HG03378 (cell line): Measurements from ENCODE around the gene RADIL.
"Not testable (repeated sequence)": the region's sequence is repeated elsewhere in the genome, so short reads cannot be mapped to it uniquely, and the experiment has no call there.

Experiments used
- ATAC-seq: cut with Tn5 transposase; IDR thresholded peaks from one replicate; pipeline ENCODE4 v1.9.1; 2021; ENCODE audit warnings: mild to moderate bottlenecking, moderate library complexity; ENCODE audit not compliant: unreplicated experiment

The RADIL gene, protein sequence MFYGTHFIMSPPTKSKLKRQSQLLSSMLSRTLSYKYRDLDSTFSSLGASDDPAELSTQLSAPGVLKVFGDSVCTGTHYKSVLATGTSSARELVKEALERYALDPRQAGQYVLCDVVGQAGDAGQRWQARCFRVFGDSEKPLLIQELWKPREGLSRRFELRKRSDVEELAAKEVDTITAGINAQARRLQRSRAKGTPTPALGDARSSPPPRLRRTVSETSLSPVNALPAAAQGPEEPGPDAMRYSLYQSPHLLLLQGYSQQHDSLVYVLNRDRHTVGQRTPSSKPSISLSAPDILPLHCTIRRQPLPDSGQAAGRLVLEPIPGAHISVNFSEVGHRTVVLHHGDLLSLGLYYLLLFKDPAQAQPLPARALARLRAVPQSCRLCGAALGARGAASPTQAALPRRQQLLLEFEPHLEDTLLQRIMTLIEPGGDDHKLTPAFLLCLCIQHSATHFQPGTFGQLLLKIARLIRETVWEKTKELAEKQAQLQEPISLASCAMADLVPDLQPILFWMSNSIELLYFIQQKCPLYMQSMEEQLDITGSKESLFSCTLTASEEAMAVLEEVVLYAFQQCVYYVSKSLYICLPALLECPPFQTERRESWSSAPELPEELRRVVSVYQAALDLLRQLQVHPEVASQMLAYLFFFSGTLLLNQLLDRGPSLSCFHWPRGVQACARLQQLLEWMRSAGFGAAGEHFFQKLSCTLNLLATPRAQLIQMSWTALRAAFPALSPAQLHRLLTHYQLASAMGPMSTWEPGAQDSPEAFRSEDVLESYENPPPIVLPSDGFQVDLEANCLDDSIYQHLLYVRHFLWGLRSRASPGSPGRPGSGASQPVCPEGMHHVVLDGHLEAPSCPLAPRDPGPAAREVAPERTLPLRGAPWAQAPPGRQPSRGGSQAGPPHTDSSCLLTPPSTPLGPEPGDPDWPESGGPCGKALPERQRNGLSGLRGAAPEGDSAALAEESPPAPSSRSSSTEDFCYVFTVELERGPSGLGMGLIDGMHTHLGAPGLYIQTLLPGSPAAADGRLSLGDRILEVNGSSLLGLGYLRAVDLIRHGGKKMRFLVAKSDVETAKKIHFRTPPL

DNA sequence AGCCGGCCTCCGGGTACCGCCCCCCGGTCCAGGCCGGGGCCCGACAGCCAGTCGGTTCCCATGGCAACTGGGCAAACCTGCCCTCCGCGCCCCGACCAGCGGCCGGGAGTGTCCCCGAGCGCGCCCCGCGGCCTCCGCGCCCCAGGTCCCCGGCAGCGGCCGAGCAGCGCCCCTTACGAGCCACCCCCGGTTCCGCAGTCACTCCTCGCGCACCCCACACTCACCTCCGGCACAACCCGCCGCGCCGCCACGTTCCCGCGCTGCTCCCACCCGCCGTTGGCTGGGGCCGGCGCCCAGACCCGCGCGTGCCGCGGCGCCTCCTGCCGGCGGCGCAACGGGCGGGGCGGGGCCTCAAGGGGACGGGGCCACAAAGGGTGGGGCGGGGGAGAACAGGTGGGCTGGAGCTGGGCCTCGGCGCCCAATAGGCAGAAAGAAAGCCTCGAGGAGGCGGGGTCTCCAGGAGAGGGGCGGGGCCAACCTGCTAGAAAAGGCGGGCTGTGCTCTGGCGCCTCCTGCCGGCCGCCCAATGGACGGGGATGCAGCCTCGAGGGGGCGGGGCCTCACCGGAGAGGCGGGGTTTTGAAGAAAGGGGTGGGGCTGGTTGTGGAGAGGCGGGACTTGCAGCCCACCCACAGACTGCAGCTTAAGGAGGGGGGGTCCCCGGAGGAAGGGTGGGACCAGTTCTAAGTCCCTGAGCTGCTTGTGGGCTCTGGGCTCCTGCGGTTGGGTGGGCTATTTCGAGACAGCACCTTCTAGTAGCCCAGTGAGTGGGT, at the start of gene RADIL:
RADIL (minus strand) TSS at position 345 of the 773 bp plus-strand sequence. CDS start 5,577 bp downstream, outside the sequence.
- ATAC-seq = peak; percentile 76

DNA sequence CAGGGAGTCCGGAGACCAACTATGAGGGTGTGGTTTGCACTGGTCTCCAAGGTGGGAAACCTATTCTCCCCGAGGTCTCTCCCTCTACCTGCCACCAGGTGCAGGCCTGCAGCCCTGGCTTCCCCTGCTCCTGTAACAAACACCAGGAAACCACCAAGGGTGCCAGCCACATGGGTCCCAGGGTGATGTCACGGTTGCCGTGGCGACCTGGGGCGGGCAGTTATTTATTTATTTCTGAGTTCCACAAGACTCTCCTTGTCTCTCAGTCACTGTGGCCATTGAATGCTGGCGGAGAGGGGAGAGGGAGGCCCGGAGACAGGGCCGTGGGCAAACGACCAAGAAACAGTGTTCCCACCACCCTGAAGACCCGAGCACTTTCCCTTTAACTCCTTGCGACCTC, 48.4 kb upstream of the RADIL start:
- ATAC-seq = no peak

DNA sequence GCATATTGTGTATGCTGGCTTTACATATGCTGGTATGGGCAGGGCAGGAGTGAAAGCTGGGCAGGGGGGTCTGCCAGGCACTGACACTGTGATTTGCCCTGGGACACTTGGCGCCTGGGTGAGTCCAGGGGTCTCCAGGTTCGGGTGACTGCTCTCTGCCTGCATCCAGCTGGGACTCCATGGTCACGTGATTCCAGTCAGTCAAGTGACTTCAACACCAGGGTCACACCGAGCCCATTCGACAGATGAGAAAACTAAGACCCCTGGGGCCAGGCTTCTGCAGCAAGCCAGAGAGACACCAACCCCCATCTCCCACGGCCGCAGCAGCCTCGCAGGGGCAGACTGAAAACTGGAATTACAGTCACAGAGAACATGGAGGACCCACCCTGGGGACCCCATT, 45.5 kb upstream of the RADIL start:
- no peak for ATAC-seq

DNA sequence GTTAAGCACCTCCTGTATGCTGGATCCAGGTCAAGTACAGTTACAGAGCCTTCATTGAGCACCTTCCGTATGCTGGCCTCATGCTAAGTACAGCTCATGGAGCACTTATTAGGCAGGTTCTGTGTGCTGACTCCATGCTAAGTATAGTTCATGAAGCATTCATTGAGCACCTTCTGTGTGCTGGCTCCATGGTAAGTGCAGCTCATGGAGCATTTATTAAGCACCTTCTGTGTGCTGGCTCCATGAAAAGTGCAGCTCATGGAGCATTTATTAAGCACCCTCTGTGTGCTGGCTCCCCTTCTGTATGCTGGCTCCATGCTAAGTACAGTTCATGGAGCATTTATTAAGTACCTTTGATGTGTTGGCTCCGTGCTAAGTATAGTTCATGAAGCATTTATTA, 44.9 kb upstream of the RADIL start:
- ATAC-seq = no peak

DNA sequence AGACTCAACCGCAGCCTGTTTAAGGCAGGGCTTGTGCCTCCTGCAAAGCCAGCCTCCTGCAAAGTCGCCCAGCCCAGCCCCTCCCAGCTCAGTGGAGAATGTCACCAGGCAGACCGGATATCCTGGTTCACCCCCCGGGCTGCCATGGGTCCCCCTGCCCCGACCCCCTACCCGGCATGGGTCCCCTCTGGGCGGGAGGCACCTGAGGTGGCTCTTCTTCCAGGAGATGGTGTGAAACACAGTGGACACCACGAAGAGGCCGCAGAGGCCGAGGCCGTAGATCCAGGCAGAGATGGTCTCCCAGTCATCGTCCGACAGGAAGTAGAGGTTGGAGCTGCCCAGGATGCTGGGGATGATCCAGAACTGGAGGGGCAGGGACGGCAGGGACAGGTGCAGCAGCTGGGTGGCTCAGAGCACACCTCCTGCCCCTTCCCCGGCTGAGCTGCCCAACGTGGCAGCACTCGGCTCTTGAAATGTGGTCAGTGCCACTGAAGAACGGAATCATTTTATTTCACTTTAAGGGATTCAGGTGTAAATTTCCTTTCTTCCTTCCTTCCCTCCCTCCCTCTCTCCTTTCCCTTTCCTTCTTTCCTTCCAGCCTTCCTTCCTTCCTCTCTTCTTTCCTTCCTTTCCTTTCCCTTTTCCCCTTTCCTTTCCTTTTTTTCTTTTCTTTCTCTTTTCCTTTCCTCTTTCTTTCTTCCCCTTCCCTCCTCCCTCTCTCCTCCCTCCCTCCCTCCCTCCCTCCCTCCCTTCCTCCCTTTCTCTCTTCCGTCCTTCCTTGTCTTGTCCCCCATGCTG, 36.7 kb upstream of the RADIL start:
- ATAC-seq = no peak

DNA sequence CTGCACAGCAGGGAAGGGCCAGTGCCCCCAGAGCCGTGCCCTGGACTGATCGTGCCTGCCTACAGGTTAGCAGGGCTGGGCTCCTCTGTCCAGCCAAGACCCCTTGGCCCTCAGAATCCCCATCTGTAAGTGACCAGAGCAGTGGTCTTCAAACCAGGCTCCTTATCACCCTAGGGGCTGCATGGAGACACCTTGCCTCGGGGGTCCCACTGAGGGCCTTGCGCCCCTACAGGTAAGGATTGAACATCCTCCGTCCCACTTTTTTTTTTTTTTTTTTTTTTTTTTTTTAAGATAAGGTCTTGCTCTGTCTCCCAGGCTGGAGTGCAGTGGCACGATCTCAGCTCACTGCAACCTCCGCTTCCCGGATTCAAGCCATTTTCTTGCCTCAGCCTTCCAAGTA, 32.6 kb upstream of the RADIL start:
- ATAC-seq = no peak

DNA sequence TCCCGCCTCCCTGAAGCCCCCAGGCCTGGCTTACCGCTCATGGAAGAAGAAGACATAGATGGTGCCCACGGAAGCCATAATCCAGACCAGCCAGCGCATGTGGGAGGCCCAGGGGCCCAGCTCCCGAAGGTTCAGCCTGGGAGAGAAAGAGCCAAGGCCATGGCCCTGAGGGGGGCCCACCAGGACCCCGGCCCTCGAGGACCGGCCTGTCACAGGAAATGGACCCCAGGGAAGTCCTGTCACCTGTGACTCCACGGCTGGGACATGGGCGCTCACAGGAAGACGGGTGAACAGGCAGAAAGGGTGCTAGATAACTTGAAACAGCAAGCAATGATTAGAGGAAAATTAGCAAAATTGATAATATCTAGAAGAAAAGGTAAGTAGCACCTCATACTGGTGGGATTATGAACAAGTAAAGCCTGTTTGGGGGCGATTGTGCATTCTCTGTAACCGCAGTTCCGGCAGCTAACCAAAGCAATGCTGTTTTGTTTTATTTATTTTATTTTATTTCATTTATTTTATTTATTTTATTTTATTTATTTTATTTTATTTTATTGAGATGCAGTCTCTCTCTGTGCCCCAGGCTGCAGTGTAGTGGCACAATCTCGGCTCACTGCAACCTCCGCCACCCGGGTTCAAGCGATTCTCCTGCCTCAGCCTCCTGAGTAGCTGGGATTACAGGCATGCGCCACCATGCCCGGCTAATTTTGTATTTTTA, 27.8 kb upstream of the RADIL start:
- no peak for ATAC-seq

DNA sequence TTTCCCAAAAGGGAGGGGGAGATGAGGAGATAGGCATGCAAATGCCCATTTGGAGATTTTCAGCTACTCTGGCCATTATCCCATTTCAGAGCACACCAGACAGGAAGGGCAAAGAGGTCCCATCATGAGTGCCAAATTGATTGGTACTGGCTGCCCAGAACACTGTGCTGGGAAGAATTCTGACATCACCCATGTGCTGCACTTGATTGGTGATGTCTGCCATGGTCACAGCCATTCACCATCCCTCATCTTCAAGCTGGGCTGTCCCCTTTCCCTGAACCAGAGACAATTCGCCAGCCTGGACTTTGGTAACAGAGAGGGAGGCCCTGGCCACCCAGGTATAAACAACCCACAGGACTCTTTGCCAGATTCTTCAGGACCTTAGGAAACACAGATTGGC, 23.2 kb upstream of the RADIL start:
- ATAC-seq = no peak

DNA sequence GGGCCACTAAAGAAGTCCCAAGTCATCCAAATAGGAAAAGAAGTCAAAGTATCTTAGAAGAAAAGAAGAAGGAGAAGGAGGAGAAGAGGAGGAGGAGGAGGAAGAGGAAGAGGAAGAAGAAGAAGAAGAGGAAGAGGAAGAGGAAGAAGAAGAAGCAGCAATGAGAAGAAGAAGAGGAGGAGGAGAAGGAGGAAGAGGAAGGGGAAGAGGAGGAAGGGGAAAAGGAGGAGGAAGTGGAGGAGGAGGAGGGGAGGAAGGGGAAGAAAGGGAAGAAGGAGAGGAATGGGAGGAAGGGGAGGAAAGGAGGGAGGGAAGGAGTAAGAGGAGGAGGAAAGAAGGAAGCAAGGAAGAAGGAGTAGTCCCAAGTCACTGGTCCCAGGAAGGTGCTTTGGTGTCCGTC, 21.7 kb upstream of the RADIL start:
- ATAC-seq = no peak

DNA sequence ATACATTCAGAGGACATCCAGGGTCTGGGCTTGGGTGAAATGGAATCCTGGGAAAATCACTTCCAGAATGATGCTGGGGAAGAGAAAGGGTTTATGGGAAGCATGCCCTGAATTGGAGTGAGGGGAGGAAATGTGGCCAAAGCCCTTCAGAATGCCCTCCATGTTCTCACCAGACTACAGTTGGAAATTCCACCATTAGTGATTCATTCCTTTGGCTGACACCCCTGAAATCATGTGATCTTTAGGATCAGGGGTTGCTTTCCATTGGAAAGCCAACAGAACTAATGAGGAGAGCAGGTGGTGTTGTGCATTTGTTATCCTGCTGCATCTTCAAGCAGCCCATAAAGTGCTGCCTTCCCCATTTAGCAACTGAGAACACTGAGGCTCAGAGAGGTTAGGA, 20.8 kb upstream of the RADIL start:
- no peak for ATAC-seq

DNA sequence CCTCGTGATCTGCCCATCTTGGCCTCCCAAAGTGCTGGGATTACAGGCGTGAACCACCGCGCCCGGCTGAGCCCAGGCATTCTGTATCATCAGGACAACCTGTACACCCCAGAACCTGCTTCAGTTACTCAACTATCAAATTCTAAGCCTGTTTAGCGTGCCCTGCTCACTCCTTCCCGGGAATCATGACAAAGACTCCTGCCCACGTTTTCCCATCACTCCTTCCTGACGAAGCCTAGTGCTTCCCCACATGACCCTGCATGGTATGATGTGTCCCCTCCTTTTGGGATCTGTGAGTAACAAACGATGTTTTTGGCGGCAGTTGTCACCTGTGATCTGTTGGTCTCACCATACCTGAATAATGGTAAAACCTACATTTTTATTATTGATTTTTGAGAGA, 12.2 kb upstream of the RADIL start:
- ATAC-seq = no peak

DNA sequence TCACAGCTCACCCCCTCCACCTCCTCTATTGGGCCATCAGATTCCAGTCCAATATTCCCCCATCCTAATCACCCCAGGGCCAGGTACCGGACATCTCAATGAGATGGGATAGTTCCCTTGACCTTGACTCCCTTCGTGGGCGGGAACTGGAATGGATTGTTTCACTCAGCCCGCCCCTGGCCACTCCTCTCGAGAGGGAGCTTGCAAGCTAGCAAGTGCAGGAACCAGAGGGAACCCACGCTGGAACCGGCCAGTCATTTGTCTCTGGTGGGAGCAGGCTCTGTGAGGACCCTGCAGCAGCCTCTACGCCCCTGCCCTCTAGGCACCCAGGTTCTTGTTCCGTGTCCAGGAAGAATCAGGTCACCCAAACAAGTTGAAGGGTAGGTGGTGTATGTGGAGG, 11.0 kb upstream of the RADIL start:
- ATAC-seq = no peak

DNA sequence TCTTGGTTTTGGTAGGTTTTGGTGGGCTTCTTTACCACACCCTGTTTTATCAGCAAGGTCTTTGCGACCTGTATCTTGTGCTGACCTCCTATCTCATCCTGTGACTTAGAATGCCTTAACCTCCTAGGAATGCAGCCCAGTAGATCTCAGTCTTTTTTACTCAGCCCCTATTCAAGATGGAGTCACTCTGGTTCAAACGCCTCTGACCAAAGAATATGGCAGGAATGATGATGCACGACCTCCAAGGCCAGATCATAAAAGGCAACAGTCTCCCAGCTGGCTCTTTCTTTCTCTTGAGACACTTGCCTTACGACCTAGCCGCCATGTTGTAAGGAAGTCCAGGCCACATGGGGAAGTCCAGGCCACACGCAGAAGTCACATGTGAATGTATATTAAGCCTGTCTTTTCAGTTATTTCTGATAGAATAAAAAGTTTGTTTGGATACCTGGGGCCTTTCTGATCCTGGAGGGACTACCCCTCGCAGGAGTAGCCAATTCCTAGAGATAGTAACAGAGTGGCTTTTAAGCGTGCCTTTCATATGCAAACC, 10.5 kb upstream of the RADIL start:
- ATAC-seq = no peak

DNA sequence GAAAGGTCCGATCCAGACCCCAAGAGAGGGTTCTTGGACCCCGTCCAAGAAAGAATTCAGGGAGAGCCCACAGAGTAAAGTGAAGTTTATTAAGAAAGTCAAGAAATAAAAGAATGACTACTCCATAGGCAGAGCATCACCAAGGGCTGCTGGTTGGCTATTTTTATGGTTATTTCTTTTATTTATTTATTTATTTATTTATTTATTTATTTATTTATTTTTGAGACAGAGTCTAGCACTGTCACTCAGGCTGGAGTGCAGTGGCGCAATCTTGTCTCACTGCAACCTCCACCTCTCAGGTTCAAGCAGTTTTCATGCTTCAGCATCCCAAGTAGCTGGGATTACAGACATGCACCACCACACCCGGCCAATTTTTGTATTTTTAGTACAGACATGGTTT, 9.7 kb upstream of the RADIL start:
- not testable (repeated sequence) for ATAC-seq

DNA sequence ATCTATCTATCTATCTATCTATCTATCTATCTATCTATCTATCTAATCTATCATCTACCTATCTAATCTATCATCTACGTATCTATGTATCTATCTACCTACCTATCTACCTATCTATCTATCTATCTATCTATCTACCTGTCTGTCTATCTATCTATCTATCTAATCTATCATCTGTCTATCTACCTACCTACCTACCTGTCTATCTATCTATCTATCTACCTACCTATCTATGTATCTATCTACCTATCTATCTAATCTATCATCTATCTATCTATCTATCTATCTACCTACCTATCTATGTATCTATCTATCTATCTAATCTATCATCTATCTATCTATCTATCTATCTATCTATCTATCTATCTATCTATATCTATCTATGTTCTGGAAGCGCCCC, 8.0 kb upstream of the RADIL start:
- ATAC-seq = not testable (repeated sequence)

DNA sequence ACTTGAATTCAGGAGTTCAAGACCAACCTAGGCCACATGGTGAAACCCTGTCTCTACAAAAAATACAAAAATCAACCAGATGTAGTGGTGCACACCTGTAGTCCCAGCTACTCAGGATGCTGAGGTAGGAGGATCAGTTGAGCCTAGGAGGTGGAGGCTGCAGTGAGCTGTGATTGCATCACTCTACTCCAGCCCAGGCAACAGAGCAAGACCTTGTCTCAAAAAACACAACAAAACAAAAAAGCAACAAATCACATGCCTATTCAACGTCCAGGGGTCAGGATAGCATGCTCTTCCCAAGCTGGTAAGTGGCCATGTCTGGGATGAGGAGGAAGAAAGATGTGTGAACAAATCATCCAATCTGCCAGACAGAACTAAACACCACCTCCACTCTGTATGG, 6.2 kb upstream of the RADIL start:
- no peak for ATAC-seq

DNA sequence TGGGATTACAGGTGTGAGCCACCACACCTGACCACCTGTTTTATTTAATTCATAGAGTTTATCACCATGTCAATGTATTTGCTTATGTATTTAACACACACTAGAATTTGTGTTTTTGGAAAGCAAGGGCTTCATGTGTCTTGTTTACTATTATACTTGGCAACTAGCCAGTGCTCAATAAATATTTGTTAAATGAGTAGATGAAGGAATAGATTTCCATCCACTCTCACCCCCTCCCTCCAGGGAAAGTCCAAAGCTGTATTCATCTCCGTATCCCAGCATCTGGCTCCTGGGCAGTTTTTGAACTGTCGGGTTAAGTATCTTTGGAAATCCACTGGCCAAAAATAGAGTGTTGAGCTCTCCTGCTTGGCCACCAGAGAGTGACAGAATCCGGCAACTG, 4.6 kb upstream of the RADIL start:
- ATAC-seq = no peak

DNA sequence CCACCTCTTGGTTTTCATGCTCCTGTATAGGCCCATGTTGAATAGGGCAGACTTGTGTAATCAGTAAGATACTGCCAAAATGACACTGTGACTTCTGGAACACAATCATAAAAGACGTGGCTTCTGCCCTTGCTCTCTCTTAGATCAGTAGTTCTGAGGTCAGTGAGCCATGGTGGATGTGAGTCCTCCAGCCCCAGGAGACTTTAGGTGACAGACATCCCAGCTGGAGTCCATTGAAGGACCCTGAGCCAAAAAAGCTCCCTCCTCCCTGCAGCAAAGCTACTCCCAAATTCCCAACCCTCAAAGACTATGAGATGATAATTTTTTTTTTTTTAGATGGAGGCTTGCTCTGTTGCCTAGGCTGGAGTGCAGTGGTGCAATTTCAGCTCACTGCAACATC, 3.2 kb upstream of the RADIL start:
- ATAC-seq = no peak

DNA sequence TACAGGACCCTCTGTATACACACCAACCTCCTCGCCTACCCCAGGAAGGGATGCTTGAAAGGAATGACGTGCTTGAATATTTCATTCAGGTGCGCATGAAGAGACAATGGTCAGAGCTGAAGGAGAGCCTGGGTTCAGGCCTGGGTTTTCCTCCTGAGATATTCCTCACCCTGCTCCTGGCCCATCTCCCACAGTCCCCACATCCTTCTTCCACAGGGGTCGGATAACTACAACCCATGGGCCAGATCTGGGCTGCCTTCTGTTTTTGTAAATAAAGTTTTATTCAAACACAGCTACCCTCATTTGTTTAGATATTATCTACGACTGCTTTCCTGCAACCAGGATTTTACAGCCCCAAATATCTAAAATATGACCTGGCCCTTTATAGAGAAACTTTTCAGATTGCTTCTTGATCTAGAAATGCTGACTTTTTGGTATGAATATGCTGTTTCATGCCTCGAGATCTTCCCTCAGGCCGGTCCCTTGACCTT, 1.8 kb upstream of the RADIL start:
- no peak for ATAC-seq
